ENCODE measurements around the gene BICD2. TPM values are rescaled to one million over a fixed set of nuclear protein-coding genes. Genes with fewer than 3 reads are reported as not detected.
A peak's percentile ranks its signal among the peaks of the same experiment; 100 is the strongest.

BICD2 gene
- total RNA-seq, 2 experiments from 2014 or later = 26.4 to 27.2 TPM

DNA sequence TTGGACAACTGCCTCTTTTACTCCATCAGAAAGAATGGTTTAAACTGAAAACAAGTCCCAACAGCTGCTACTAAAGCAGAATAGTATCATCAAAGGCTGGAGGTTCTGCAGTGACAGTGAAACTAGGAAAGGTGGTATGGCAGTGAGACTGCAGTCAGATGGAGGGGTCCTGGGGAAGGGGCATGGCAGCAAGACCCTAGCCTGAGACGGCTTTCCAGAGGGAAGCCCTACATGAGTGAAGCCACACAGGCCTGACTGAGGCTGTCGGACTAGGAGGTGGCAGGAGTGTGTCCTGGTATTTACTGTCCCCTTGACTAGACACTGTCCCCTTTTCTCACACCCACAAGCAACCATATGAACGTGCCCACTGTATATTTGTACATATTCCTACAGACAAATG lies 54.3 kb downstream of the BICD2 start:
- H3K4me3 Mint-ChIP-seq = no peak overlapping the region
- no peak for ATAC-seq
- H3K27ac Mint-ChIP-seq = peak overlapping the region; percentile 29
- no peak for DNase-seq
- CTCF ChIA-PET = no interaction called here
- H3K9me3 Mint-ChIP-seq (ENCODE audit: low read depth) = no peaks in the 10 kb centered on the region
- H3K4me1 Mint-ChIP-seq = peaks cover 39% of the 10 kb centered on the region
- H3K27me3 Mint-ChIP-seq = no peaks in the 10 kb centered on the region
- peaks cover 15% of the 10 kb centered on the region for H3K36me3 Mint-ChIP-seq

- peaks cover 15% of the 10 kb centered on the region for H3K36me3 Mint-ChIP-seq
- peaks cover 39% of the 10 kb centered on the region for H3K4me1 Mint-ChIP-seq
- no peak overlapping the region for H3K27ac Mint-ChIP-seq
- CTCF ChIA-PET = no interaction called here
- no peaks in the 10 kb centered on the region for H3K27me3 Mint-ChIP-seq
- no peaks in the 10 kb centered on the region for H3K9me3 Mint-ChIP-seq (ENCODE audit: low read depth)
- DNase-seq (no peak), ATAC-seq (no peak)
- no peak overlapping the region for H3K4me3 Mint-ChIP-seq
Measured at GRCh38 chr9:92709954-92710353, 54.7 kb downstream of the BICD2 start.

DNA sequence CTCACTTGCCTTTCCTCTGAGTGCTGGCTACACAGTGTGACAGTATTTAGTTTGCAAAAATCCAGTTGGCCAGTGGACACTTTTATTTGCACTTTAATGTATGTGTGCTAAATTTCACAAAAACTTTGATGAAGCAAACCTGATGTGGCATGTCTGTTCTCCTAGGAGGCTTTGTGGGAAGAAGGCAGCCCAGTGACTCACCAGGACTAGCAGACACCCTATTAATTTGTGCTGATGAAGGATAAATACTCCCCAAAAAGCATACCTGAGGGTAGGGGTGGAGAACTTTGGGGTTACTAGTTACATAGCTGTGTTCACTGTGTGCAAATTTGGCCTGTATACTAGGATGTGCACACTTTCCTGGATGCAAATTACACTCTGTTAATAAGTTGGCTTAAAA lies 55.4 kb downstream of the BICD2 start:
- CTCF ChIA-PET = no interaction called here
- H3K27me3 Mint-ChIP-seq = no peaks in the 10 kb centered on the region
- H3K4me1 Mint-ChIP-seq = peaks cover 39% of the 10 kb centered on the region
- ATAC-seq = no peak
- no peak for DNase-seq
- no peaks in the 10 kb centered on the region for H3K9me3 Mint-ChIP-seq (ENCODE audit: low read depth)
- H3K27ac Mint-ChIP-seq = no peak overlapping the region
- peaks cover 13% of the 10 kb centered on the region for H3K36me3 Mint-ChIP-seq
- no peak overlapping the region for H3K4me3 Mint-ChIP-seq

GRCh38 chr9:92707530-92707929 lies 57.1 kb downstream of the BICD2 start:
- Mint-ChIP-seq H3K27me3 (no peaks in the 10 kb centered on the region), H3K9me3 (ENCODE audit: low read depth) (no peaks in the 10 kb centered on the region), H3K27ac (no peak overlapping the region), H3K4me1 (peaks cover 31% of the 10 kb centered on the region), H3K4me3 (no peak overlapping the region), H3K36me3 (peaks cover 6% of the 10 kb centered on the region)
- DNase-seq = no peak
- no peak for ATAC-seq
- CTCF ChIA-PET = interaction anchor here (1.5 kb wide), 1 partner anchor 567 kb away, joined by 3 read pairs; no protein-coding TSS in a partner anchor

GRCh38 chr9:92706218-92706940 lies 58.3 kb downstream of the BICD2 start:
- Mint-ChIP-seq H3K27me3 (no peaks in the 10 kb centered on the region), H3K36me3 (peaks cover 6% of the 10 kb centered on the region), H3K9me3 (ENCODE audit: low read depth) (no peaks in the 10 kb centered on the region), H3K27ac (peak overlapping the region; percentile 16), H3K4me1 (peaks cover 22% of the 10 kb centered on the region), H3K4me3 (no peak overlapping the region)
- ATAC-seq (peak; percentile 93), DNase-seq (peak; percentile 76)
- CTCF ChIA-PET = interaction anchor here (0.6 to 1.5 kb wide), 5 partner anchors 11 to 566 kb away, joined by 3 to 4 read pairs (median 3); no protein-coding TSS in a partner anchor

- Mint-ChIP-seq H3K36me3 (peaks cover 6% of the 10 kb centered on the region), H3K4me1 (peaks cover 18% of the 10 kb centered on the region), H3K4me3 (no peak overlapping the region), H3K27me3 (no peaks in the 10 kb centered on the region), H3K27ac (no peak overlapping the region), H3K9me3 (ENCODE audit: low read depth) (no peaks in the 10 kb centered on the region)
- ATAC-seq = no peak
- DNase-seq = no peak
- CTCF ChIA-PET = interaction anchor here (0.6 to 1.1 kb wide), 2 partner anchors 86 to 322 kb away, joined by 3 read pairs; no protein-coding TSS in a partner anchor
Measured at GRCh38 chr9:92704528-92704927, 60.1 kb downstream of the BICD2 start.

DNA sequence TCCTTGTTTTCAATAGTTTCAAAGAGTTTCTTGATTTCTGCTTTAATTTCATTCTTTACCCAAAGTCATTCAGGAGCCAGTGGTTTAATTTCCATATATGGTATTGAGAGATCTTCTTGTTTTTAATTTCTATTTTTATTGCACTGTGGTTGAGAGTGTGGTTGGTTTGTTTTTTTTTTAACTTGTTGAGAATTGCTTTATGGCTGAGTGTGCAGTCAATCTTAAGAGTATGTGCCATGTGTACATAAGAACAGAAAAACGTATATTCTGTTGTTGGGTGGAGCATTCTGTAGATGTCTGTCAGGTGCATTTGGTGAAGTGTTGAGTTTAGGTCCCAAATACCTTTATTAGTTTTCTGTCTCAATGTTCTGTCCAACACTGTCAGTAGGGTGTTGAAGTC lies 68.0 kb downstream of the BICD2 start:
- peaks cover 21% of the 10 kb centered on the region for H3K9me3 Mint-ChIP-seq (ENCODE audit: low read depth)
- no peak overlapping the region for H3K4me3 Mint-ChIP-seq
- peaks cover 29% of the 10 kb centered on the region for H3K27me3 Mint-ChIP-seq
- no peak for DNase-seq
- peaks cover 13% of the 10 kb centered on the region for H3K4me1 Mint-ChIP-seq
- no peak for ATAC-seq
- H3K27ac Mint-ChIP-seq = no peak overlapping the region
- CTCF ChIA-PET = no interaction called here
- peaks cover 24% of the 10 kb centered on the region for H3K36me3 Mint-ChIP-seq

DNA sequence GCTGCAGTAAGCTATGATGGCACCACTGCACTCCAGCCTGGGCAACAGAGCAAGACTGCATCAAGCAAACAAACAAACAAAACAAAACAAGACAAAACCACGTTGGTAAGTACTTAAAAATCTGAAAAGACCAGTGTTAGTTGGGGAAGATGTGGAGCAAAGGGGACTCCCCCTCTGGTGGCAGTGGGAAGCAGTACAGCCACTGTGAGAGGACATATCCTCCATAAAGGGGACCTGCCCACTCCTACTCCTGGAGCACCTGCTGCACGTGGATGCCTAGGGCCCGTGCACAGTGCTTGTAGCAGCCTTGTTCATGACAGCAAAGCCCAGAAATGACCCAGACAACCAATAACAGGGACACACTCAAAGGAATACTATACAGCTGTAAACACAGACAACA lies 77.7 kb downstream of the BICD2 start:
- no peak for DNase-seq
- Mint-ChIP-seq H3K4me1 (no peaks in the 10 kb centered on the region), H3K4me3 (no peak overlapping the region), H3K36me3 (no peaks in the 10 kb centered on the region), H3K9me3 (ENCODE audit: low read depth) (peaks cover 7% of the 10 kb centered on the region), H3K27ac (no peak overlapping the region), H3K27me3 (peaks cover 15% of the 10 kb centered on the region)
- ATAC-seq = no peak
- CTCF ChIA-PET = no interaction called here

GRCh38 chr9:92685022-92685421 lies 79.6 kb downstream of the BICD2 start:
- Mint-ChIP-seq H3K27ac (no peak overlapping the region), H3K36me3 (no peaks in the 10 kb centered on the region), H3K27me3 (peaks cover 3% of the 10 kb centered on the region), H3K4me3 (no peak overlapping the region), H3K4me1 (no peaks in the 10 kb centered on the region), H3K9me3 (ENCODE audit: low read depth) (peaks cover 1% of the 10 kb centered on the region)
- ATAC-seq = no peak
- no peak for DNase-seq
- CTCF ChIA-PET = interaction anchor here (1.1 kb wide), 1 partner anchor 92 kb away, joined by 3 read pairs; no protein-coding TSS in a partner anchor

GRCh38 chr9:92682269-92682668 lies 82.4 kb downstream of the BICD2 start:
- ATAC-seq (no peak), DNase-seq (no peak)
- Mint-ChIP-seq H3K9me3 (ENCODE audit: low read depth) (no peaks in the 10 kb centered on the region), H3K27me3 (no peaks in the 10 kb centered on the region), H3K36me3 (no peaks in the 10 kb centered on the region), H3K27ac (no peak overlapping the region), H3K4me1 (no peaks in the 10 kb centered on the region), H3K4me3 (no peak overlapping the region)
- CTCF ChIA-PET = no interaction called here

GRCh38 chr9:92680166-92681119 lies 84.2 kb downstream of the BICD2 start:
- H3K36me3 Mint-ChIP-seq = no peaks in the 10 kb centered on the region
- no peak for DNase-seq
- CTCF ChIA-PET = no interaction called here
- no peaks in the 10 kb centered on the region for H3K9me3 Mint-ChIP-seq (ENCODE audit: low read depth)
- no peak overlapping the region for H3K27ac Mint-ChIP-seq
- no peaks in the 10 kb centered on the region for H3K4me1 Mint-ChIP-seq
- H3K27me3 Mint-ChIP-seq = no peaks in the 10 kb centered on the region
- no peak for ATAC-seq
- H3K4me3 Mint-ChIP-seq = no peak overlapping the region

DNA sequence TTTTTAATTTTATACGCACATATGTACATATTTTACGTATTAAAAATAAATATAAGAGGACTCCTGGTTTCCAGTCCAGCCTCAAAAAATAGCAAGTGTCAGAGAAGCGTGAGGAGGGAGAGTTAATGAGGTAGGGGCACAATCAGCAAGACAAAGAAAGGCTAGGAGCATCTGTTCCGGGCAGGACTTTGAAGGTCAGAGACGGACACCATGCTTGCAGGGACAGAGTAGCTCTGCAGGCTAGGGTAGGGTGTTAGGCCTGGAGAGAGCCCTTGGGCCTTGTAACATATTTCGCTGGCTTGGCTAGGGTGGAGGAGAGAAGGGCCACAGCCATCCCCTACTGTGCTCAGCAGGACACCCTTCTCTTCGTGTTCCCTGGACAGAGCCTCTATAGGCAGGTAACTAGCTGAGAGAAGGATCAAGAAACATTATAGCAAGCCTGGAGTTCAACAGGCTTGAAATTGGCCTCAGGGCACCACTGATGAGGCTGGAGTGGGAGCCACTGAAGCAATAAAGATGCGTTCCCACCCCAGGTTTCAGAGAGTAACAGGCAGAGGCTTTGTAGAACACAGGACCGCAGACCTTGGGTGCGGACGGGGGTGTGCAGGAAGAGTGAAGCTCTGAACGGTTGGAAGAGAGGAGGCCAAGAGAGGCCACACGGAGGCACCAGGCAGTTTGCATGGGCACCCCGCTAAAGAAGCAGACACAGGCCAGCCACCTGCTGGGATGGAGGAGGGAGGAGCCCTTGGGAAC lies 85.0 kb downstream of the BICD2 start:
- CTCF ChIA-PET = no interaction called here
- H3K27me3 Mint-ChIP-seq = no peaks in the 10 kb centered on the region
- peaks cover 2% of the 10 kb centered on the region for H3K36me3 Mint-ChIP-seq
- DNase-seq = no peak
- H3K4me1 Mint-ChIP-seq = no peaks in the 10 kb centered on the region
- H3K9me3 Mint-ChIP-seq (ENCODE audit: low read depth) = no peaks in the 10 kb centered on the region
- no peak overlapping the region for H3K27ac Mint-ChIP-seq
- no peak overlapping the region for H3K4me3 Mint-ChIP-seq
- ATAC-seq = no peak

- Mint-ChIP-seq H3K27me3 (no peaks in the 10 kb centered on the region), H3K4me3 (peak overlapping the region; percentile 96), H3K36me3 (peaks cover 13% of the 10 kb centered on the region), H3K4me1 (peaks cover 27% of the 10 kb centered on the region), H3K9me3 (ENCODE audit: low read depth) (no peaks in the 10 kb centered on the region), H3K27ac (peak overlapping the region; percentile 95)
- DNase-seq = no peak
- CTCF ChIA-PET = interaction anchor here (1.2 to 1.7 kb wide), 2 partner anchors 119 to 895 kb away, joined by 3 to 6 read pairs; no protein-coding TSS in a partner anchor
- no peak for ATAC-seq
Measured at GRCh38 chr9:92671323-92671722, 93.3 kb downstream of the BICD2 start.
